Left forelimb (tissue), 1 donor: ENCODE results near the gene CAD.

ENCODE experiments used
- DNase-seq: peaks from one replicate; pipeline ENCODE4 v3.0.0-alpha.2; 2018; ENCODE audit warnings: low spot score

The CAD gene

DNA sequence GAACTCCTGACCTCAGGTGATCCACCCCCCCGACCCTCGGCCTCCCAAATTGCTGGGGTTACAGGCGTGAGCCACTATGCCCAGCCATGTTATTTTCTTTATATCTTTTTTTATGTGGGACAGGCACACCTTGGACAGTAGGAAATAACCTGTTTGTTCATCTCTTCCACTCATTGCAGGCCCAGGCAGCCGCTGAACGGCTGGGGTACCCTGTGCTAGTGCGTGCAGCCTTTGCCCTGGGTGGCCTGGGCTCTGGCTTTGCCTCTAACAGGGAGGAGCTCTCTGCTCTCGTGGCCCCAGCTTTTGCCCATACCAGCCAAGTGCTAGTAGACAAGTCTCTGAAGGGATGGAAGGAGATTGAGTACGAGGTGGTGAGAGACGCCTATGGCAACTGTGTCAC lies 8.4 kb downstream of the CAD start:
- DNase-seq, result no peak

DNA sequence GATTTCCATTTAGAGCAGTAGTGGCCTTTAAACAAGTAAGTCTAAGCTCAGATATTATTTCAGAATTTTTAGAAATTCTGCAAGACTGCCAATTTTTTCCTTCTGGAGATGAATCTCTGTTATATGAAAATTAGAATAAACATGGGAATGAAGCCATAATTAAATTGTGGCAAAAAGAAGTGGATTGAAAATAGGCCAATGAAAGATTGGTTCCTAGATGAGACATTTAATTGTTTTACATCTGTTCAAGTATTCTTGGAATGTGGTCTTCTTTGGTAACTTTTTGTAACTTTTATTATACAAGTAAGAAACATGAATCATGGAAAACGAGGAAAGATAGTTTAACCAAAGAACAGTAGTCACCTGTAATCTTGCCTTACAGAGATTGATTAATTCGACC lies 10.3 kb downstream of the CAD start:
- no peak for DNase-seq

DNA sequence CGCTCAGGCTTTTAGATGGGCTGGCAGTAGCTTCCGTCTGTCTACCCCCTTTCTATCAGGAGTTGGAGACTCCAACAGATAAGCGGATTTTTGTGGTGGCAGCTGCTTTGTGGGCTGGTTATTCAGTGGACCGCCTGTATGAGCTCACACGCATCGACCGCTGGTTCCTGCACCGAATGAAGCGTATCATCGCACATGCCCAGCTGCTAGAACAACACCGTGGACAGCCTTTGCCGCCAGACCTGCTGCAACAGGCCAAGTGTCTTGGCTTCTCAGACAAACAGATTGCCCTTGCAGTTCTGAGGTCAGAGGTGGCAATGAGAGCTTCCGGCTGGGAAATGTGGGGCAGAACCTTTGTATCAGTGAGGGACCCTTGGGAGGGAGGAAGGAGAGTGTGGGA lies 14.8 kb downstream of the CAD start:
- DNase-seq, result no peak

DNA sequence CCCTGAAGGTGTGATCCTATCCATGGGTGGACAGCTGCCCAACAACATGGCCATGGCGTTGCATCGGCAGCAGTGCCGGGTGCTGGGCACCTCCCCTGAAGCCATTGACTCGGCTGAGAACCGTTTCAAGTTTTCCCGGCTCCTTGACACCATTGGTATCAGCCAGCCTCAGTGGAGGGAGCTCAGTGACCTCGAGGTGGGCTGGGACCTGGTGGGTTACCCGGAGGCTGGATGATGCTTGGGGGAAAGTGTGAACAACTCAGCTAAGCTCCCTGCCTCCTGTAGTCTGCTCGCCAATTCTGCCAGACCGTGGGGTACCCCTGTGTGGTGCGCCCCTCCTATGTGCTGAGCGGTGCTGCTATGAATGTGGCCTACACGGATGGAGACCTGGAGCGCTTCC lies 16.2 kb downstream of the CAD start:
- DNase-seq, result no peak

DNA sequence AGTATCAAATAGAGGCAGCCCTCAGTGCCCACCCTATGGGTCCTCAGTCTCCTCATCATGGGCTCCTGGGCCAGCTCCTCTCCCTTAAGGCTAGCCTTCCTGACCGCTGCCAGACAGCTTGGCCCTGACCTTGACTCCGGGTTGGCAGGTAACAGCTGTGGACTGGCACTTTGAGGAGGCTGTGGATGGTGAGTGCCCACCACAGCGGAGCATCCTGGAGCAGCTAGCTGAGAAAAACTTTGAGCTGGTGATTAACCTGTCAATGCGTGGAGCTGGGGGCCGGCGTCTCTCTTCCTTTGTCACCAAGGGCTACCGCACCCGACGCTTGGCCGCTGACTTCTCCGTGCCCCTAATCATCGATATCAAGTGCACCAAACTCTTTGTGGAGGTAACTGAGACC lies 19.0 kb downstream of the CAD start:
- no peak for DNase-seq

DNA sequence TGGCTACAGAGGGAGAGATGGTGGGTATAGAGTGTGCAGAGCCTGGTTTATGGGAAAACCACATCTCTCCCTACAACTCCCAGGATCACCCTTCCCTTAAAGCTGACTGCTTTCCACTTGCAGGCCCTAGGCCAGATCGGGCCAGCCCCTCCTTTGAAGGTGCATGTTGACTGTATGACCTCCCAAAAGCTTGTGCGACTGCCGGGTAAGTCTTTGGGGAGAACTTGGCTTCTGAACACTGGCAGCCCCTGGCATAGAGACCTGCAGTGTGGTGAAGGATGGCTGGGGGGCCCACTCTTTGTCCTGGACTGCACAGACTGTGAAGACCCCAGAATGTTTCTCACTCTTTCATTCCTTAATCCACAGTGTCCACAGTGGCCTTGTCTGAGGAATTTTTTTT lies 19.5 kb downstream of the CAD start:
- no peak for DNase-seq

DNA sequence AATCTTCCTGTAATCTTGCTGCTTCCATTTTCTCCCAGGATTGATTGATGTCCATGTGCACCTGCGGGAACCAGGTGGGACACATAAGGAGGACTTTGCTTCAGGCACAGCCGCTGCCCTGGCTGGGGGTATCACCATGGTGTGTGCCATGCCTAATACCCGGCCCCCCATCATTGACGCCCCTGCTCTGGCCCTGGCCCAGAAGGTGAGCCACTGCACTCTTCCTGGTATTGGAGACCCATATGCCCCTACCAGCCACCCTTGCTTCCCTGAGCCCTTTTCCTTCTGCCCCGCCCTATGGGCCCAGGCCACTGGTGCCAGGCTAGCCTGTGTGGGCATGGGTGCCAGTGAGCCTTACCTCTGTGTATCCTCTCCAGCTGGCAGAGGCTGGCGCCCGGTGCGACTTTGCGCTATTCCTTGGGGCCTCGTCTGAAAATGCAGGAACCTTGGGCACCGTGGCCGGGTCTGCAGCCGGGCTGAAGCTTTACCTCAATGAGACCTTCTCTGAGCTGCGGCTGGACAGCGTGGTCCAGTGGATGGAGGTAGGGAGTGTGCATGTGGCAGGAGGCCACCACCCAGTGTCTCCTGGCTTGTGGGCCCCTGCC lies 20.3 kb downstream of the CAD start:
- no peak for DNase-seq

DNA sequence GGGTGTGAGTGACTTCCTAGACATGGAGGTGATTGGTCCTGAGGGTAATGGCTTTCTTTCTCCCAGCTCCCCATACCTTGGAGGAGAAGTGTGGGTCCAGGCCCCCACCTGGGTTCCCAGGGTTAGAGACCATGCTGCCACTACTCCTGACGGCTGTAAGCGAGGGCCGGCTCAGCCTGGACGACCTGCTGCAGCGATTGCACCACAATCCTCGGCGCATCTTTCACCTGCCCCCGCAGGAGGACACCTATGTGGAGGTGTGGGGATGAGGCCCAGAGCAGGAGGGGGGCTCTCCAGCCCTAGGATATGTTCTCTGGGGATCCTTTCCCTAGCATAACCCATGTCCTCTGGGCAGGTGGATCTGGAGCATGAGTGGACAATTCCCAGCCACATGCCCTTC lies 21.8 kb downstream of the CAD start:
- no peak for DNase-seq

DNA sequence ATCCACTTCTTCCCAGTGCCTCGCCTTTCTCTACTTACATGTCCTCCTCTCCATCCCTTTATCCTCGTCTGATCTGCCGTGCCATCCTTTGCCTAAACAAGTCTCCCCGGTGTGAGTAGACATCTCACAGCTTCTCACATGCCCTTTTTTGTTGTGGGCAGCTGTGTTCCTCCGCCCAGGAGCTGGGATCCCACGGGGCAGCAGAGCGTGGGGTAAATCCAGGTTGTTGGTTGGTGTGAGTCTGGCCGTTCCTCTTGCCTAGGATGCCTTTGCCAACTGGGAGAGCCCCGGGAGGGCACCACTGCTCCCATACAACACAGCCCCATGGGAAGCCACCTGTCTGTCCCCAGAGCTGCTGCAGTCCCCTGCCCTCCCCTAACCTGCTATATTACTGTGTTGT lies 23.2 kb downstream of the CAD start:
- no peak for DNase-seq

DNA sequence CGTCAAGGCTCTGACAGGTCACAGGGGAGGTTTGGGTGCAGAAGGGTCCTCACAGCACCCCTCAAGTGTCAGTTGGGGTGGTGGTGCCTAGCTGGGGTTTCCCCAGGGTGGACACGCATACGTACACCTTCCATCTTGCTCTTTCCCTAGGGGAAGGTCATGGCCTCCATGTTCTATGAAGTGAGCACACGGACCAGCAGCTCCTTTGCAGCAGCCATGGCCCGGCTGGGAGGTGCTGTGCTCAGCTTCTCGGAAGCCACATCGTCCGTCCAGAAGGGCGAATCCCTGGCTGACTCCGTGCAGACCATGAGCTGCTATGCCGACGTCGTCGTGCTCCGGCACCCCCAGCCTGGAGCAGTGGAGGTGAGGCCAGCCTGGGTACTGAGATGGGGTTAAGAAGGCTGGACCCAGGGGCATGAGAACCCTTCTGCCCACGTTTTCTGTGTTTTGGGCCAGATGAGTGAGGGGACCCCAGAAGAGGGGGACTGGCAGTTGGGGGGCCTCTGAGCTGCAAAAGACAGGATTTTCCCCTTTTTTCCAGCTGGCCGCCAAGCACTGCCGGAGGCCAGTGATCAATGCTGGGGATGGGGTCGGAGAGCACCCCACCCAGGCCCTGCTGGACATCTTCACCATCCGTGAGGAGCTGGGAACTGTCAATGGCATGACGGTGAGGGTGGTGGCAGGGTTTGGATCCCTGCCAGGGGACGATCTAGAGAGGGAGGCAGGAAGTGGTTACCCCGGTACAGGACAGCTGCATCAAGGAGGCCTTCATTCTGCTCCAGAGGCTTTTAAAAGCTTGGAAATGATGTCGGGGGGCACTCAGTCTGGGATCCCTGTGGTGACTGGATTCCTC lies 24.8 kb downstream of the CAD start:
- DNase-seq, result no peak

DNA sequence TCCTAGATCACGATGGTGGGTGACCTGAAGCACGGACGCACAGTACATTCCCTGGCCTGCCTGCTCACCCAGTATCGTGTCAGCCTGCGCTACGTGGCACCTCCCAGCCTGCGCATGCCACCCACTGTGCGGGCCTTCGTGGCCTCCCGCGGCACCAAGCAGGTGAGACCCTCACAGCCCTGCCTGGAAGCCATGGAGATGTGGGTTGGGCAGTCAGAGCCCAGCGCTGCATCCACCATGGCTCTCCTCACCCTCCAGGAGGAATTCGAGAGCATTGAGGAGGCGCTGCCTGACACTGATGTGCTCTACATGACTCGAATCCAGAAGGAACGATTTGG lies 25.4 kb downstream of the CAD start:
- DNase-seq, result no peak

DNA sequence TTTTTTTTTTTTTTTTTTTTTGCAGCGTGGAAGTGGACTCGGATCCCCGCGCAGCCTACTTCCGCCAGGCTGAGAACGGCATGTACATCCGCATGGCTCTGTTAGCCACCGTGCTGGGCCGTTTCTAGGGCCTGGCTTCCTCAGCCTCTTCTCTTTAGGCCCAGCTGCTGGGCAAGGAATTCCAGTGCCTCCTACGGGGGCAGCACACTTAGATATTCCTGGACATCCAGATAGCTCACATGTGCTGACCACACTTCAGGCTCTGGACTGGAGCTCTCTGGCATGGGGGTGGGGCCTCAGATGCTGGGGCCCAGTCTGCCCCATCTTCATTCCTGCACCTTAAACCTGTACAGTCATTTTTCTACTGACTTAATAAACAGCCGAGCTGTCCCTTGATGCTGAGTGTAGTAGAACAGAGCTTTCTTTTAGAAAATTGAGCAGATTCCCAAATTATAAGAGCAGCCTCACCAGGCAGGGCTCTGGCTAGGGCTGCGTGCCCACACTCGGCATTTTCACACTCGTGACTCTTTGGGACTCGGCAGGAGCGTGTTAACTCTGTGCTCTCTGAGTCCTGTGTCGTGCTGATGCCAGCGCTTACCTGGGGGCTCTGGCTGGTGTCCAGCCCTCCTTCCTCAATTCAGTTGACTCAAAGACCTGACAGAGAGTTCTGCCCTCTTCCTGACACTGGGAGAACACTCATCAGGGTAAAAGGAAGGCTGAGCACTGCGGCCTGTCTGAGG lies 26.4 kb downstream of the CAD start:
- DNase-seq, result no peak

DNA sequence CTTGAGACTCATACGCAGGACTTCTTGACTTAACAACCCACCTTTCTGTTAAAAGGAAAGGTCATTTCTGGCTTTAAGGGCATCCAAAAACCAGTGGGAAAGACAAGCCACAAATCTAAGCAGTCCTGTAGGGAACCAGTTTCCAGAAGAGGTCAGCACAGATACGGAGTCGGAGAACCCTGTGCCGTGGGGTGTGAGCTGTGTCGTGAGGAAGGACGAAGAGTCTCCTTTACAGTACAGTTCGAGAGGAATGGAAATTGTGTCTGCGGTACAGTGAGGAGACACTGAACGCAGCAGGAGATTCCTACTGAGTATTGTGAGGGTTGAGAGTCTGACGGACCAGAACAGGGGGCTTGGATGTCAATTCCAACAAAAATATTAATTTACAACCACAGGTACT lies 27.9 kb downstream of the CAD start:
- no peak for DNase-seq

DNA sequence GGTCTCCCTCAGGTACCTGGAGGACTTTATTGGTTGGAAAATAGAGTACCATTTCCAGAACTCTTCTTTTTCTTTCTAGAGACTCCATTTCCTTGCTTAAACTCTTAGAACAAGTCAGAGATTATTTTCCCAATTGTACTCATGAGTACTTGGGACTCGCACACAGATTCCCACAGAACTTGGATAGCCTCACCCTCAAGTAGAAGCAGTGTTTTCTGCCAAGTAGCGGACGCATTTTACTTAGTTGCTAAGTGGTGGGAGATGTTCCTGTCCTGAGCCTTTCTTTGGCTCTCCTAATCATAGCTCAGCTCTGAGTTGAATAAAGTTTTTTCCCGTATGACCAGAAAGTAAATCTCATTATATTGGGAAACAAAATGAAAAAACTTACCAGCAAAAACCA lies 28.5 kb downstream of the CAD start:
- no peak for DNase-seq

DNA sequence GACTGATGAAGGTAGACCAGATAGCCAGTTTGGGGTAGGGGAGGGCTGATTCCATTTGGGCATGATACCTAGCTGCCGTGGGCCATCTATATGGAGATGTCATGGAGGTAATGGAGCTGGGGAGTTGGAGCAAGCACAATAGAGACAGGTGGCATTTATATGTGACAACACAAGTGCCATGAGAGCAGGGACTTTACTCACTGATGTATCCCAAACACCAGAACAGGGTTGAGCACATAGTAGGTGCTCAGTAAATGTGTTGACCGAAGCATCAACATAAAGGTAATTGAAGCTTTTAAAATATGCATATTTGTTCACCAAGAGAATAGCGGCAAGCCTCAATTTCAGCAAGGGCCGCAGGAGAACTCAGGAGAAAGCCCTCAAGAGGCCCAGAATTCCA lies 30.7 kb downstream of the CAD start:
- no peak for DNase-seq

DNA sequence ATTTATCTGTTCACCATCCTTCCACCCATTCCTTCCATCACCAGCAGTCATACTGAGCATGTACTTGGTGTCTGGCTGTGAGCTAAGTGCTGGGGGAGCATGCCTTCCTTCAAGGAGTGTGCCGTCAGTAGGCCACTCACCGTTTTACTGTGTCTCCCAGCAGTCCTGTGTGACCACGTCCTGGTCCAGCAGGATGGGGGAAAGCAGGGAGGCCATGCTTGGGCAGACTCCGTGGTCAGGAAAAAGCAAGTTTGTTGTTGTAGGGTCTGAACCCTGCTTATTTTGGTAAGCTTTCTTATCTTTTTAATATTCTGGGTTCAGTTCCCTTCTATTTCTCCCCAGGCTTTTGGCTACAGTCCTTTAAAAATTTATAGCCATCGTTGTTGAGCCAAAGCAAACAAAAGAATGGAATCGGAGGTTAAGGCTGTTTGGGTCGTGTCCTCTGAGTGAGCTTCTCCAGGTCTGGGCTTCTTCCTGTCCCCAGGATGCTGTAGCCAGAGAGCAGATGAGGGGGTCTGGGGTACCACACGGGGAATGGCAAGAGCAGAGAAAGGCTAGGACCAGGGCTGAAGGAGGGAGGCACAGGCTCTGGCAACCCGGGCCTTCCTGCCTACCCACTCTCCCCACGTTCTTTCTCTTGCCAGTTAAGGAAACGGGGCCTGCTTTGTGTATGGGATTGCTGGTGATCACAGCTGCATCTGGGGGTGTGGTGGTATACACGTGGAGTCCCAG lies 32.2 kb downstream of the CAD start:
- DNase-seq, result no peak

DNA sequence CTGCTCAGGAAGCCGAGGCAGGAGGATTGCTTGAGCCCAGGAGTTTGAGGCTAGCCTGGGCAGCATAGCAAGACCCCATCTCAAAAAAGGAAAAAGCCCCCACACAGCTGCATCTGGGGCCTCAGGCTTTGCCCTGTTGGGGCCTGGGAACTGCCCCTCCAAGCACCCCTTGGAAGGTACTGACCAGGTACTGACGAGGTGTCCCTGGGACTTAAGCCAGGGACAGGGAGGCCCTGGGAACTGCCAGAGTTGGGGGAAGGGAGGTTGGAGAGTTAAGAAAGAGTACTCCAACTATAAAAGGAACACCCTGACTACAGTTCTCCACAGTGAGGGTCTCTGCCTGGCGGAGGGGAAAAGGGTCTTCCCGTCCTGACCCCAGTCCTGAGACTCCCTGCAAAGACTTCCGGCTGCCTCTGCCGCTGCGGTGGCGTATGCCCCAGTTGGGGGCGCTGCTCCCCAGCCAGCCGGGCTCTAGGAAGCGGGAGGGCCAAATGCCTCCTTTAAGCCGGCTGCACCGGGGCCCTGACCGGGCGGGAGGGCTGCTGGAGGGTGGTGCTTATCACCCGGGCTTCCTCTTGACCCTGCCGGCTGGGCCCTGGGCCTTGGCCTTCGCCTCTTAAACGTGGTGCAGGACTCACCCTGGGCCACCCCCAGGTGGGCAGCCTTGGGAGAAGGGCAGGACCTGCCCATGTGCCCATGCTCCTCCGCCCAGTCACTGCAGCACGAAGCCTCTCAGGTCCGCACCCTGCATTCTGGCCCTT lies 32.9 kb downstream of the CAD start:
- DNase-seq, result no peak

DNA sequence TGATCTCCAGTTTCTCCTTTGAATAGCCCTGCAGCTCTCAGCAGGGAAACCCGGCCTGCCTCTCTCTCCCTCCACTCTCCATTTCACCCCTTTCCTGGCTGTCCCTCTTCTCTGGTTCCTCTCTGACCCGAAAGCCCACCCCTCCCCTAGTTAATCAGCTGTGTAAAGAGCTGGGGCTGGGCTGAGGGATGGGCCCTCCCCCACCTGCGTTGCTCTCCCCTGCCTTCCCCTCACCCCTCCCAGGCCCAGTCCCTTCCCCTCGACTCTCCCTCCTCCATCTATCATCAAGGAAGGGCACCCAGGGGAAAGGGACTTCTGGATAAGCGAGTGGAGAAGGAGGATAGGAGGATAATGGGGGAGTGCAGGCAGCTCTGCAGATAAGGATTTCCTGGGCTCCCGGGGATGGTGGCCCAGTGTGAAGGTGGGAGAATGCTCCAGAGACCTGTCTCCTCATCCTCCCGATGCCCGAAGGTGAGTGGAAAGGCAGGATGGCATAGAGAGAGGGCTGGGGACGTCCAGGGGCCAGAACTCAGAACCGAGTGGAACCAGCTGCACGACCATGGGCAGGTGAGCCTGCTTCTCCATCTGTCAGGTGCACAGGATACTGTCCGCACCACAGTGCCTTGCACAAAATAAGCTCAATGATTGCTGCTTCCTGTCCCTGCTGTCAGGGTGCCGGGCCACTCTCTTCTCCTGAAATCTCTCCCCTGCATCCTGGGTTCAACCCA lies 33.6 kb downstream of the CAD start:
- DNase-seq, result no peak

DNA sequence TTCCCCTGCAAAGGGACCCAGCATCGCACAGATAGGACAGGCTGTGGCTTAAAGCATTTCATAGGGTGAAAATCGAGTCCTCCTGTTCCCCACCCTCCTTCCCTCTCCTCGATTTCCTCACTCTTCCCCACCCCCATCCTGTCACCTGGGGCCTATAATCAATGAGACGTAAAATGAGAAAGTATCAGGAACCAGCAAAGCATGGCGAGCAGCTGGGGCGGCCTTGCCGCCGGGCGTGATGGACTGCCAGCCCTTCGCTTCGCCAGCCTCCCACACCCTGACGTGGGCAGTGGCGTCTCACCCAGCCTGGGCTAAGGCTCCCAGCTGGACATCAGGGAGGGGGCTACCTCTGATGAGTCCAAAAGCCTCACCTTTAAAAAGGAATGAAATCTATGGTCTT lies 34.6 kb downstream of the CAD start:
- DNase-seq, result no peak

DNA sequence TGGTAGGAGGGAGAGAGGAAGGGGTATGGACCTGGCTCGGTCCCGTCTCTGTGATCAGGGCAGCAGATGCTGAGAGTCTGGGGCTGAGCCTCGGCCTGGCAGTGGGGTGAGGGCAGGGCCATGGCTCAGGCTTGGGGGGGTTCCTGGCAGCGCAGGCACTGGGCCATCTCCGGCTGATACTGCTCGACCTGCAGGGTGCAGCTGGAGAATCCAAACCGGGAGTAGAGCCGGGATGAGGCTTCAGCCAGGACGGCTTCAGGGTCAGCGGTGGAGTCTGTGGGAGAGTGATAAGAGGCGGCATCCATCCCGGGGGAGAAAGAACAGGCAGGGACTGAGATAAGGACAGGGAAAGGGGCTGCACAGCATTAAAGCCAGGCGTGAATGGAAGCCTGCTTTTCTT lies 38.0 kb downstream of the CAD start:
- DNase-seq, result no peak

DNA sequence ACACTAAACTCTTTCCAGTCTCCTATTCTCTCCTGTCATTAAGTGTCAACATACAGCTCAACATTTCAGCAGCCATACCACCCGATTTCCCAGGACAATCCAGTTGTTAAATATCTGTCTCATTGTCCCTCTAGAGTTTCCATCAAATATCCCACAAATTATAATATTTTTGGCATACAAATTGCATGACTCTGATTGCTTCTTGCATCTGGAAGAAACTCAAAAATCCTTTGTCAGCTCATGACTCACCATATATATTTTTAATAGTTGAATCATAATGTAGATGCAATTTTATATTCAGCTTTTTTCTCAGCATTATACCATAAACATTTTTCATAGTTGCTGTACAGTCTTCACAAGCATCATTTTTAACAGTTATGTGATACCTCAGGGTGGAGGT lies 38.5 kb downstream of the CAD start:
- DNase-seq, result no peak
